ENCODE measurements around the gene ELAVL4.

Gene ELAVL4

DNA sequence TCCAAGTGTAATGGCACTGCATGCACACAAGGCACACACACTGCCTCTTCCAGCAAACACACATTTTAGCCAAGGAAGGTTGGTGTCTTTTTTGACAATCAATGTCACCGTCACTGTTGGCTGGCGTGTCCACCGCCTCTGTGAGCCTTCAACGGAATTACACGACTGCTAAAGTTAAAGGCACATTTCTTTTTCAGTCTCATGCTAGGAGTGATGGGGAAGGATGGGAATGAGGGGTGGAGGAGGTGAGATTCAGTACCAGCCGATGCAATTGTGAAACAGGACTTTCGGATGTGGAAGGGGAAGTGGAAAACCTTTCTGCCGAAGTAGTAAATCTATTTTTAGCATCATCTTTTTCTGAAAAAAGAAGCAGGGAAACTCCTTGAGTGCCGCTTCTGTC, 1.4 kb downstream of the ELAVL4 start:
- no peak overlapping the region for H3K4me3 ChIP-seq (ENCODE audit: control insufficient read depth, low read depth, low read length)
- TF ChIP-seq, protein P1, sequence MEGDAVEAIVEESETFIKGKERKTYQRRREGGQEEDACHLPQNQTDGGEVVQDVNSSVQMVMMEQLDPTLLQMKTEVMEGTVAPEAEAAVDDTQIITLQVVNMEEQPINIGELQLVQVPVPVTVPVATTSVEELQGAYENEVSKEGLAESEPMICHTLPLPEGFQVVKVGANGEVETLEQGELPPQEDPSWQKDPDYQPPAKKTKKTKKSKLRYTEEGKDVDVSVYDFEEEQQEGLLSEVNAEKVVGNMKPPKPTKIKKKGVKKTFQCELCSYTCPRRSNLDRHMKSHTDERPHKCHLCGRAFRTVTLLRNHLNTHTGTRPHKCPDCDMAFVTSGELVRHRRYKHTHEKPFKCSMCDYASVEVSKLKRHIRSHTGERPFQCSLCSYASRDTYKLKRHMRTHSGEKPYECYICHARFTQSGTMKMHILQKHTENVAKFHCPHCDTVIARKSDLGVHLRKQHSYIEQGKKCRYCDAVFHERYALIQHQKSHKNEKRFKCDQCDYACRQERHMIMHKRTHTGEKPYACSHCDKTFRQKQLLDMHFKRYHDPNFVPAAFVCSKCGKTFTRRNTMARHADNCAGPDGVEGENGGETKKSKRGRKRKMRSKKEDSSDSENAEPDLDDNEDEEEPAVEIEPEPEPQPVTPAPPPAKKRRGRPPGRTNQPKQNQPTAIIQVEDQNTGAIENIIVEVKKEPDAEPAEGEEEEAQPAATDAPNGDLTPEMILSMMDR (IDR thresholded peaks at IDR 0.05; ENCODE audit: control insufficient read depth, insufficient read depth, low read depth, low read length, missing control alignments), result no peak
- DNase-seq (ENCODE audit: low read depth), result no peak

DNA sequence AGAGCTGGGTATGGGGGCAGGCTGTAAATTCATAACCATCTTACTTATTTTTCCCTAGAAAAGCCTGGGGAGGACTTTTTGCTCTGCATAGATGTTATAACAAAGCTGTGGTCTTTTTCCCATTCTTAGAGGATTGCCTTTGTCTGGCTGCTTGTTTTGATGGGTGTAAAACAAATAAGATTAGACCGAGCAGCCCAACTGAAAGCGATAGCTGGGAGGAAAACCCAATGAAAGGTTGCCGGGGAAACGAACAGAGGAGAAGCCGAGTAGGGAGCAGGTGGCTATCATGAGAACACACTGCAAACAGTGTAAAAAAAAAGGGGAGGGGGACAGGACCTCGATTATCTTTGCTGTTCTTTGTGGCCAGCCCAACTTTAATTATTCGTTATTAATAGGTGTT, 1.9 kb downstream of the ELAVL4 start:
- no peak overlapping the region for H3K4me3 ChIP-seq (ENCODE audit: control insufficient read depth, low read depth, low read length)
- TF ChIP-seq, protein P1 (IDR thresholded peaks at IDR 0.05; ENCODE audit: control insufficient read depth, insufficient read depth, low read depth, low read length, missing control alignments), result no peak
- DNase-seq (ENCODE audit: low read depth), result no peak

DNA sequence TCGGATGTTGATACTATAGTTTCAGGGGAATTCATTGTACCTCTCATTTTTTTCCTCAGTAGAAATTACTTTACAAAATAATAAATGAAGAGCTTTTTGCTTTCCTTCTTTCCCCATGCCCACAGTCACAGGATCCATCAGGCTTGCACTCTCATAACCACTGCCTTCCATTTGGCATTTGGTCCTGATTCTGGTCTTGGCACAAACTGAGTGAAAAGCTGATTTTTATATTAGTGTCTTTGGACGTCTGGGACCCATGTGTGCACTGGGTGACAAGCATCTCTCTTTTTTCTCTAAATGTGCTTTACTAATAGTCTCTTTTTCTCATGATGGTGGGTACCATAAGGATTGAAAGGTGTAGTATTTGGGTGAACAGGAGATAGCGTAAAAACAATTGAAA, 2.8 kb downstream of the ELAVL4 start:
- no peak for DNase-seq (ENCODE audit: low read depth)
- TF ChIP-seq, protein P1 (IDR thresholded peaks at IDR 0.05; ENCODE audit: control insufficient read depth, insufficient read depth, low read depth, low read length, missing control alignments), result no peak
- no peak overlapping the region for H3K4me3 ChIP-seq (ENCODE audit: control insufficient read depth, low read depth, low read length)

DNA sequence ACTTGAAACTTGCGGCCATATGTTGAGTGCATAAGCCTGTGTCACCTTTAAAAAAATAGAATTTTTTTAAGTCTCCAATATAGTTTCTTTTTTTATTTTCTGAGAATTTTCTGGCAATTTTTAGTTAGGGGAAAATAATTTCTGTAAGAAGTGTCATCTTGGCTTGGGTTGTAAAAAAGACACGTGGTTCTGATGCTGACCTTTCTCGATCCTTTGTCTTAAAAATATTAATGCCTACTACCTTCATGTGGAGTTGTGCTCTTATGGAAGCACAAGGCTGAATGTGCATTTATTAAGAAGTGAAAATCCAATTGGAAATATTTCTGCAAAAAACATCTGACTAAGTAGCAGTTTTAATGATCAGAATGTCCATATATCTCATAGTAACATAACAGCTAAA, 3.5 kb downstream of the ELAVL4 start:
- TF ChIP-seq, protein P1 (IDR thresholded peaks at IDR 0.05; ENCODE audit: control insufficient read depth, insufficient read depth, low read depth, low read length, missing control alignments), result no peak
- no peak for DNase-seq (ENCODE audit: low read depth)
- H3K4me3 ChIP-seq (ENCODE audit: control insufficient read depth, low read depth, low read length), result no peak overlapping the region

DNA sequence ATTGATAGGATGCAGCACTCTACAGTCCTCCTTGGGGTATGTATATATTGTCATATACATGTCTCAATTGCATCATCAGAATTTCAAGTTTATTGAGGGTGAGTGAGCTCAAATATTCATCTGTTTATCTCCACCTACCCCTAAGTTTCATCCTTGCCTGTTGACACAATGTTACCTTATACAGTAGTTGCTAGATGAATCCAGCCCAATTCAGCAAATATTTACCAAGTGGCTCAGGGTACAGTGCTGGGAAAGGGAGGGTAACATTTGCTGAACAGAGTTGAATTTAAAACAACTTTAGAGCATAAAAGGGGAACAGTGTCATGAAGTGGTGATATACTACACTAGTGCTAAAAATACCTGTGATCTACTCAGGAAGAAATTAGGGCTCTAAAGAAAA, 14.4 kb downstream of the ELAVL4 start:
- DNase-seq (ENCODE audit: low read depth), result no peak
- H3K4me3 ChIP-seq (ENCODE audit: control insufficient read depth, low read depth, low read length), result no peak overlapping the region
- TF ChIP-seq, protein P1 (IDR thresholded peaks at IDR 0.05; ENCODE audit: control insufficient read depth, insufficient read depth, low read depth, low read length, missing control alignments), result no peak

DNA sequence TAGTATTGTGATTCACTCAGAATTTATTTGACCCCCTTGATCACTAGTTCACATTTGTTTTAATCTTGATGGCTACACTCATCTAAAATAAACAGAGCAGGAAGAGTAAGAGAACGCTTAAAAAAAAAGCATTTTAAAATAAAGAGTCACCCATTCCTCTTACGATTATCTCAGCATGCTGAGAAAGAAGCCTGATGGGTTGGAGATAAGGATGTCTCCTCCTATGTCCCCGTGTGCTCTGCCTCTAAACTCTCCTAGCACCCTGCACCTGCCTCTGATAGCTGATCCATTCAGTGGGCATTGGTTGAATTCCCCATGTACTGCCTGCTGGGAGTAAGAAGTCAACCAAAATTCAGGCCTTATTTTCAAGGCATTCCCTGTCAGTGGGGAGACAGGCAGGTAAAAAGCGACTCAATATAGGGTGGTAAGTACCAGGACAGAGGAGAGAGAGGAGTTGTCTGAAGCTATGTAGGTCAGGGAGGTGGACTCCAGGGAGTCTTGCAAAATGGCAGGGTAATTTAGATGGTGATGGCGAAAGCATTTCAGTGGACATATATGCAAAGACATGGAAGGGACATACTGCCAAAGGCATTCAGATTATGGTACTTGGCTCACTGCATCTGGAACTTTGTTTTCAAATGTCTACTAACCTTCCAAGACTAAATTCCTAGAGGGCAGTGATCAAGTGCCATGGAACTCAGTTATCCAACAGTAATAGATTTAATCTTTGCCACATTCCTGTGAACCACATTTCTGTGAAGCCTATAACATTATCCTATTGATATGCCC, 18.4 kb downstream of the ELAVL4 start:
- TF ChIP-seq, protein P1 (IDR thresholded peaks at IDR 0.05; ENCODE audit: control insufficient read depth, insufficient read depth, low read depth, low read length, missing control alignments), result no peak
- no peak overlapping the region for H3K4me3 ChIP-seq (ENCODE audit: control insufficient read depth, low read depth, low read length)
- no peak for DNase-seq (ENCODE audit: low read depth)

All from AG09309 (cell line).